CD4-positive, alpha-beta T cell treated with Interferon alpha-2 for 1 hour (primary cell): ENCODE measurements around the gene CTNNA2.

Experiments used
- DNase-seq, 2 donors: peaks; one replicate each; pipeline ENCODE4 v3.0.0-alpha.2; 2020 to 2022

Gene CTNNA2

GRCh38 chr2:79940364-79940763, 427.5 kb downstream of the CTNNA2 start:
- no peak for DNase-seq

- no peak for DNase-seq
Measured at GRCh38 chr2:79941179-79941578, 428.3 kb downstream of the CTNNA2 start.

- no peak for DNase-seq
Measured at GRCh38 chr2:79944205-79944604, 431.4 kb downstream of the CTNNA2 start.

- DNase-seq: no peak
Measured at GRCh38 chr2:79945653-79946445, 433.0 kb downstream of the CTNNA2 start.

- DNase-seq: no peak
Measured at GRCh38 chr2:79947751-79948150, 434.9 kb downstream of the CTNNA2 start.

- DNase-seq: no peak
Measured at GRCh38 chr2:79950526-79950925, 437.7 kb downstream of the CTNNA2 start.

- DNase-seq: no peak
Measured at GRCh38 chr2:79952616-79953015, 439.8 kb downstream of the CTNNA2 start.

- DNase-seq: no peak
Measured at GRCh38 chr2:79960035-79960434, 447.2 kb downstream of the CTNNA2 start.

- no peak for DNase-seq
Measured at GRCh38 chr2:79960519-79960918, 447.7 kb downstream of the CTNNA2 start.

- DNase-seq: no peak
Measured at GRCh38 chr2:79964966-79965365, 452.1 kb downstream of the CTNNA2 start.

- DNase-seq: no peak
Measured at GRCh38 chr2:79966369-79966768, 453.5 kb downstream of the CTNNA2 start.

- no peak for DNase-seq
Measured at GRCh38 chr2:79966882-79967281, 454.0 kb downstream of the CTNNA2 start.

GRCh38 chr2:79971807-79972206, 459.0 kb downstream of the CTNNA2 start:
- DNase-seq: no peak

GRCh38 chr2:79972661-79973060, 459.8 kb downstream of the CTNNA2 start:
- DNase-seq: no peak

- DNase-seq: no peak
Measured at GRCh38 chr2:79975791-79976565, 463.1 kb downstream of the CTNNA2 start.

GRCh38 chr2:79977792-79978191, 464.9 kb downstream of the CTNNA2 start:
- no peak for DNase-seq

GRCh38 chr2:79980116-79980515, 467.3 kb downstream of the CTNNA2 start:
- no peak for DNase-seq

GRCh38 chr2:79980816-79981215, 468.0 kb downstream of the CTNNA2 start:
- DNase-seq: no peak

- DNase-seq: no peak
Measured at GRCh38 chr2:79981316-79981715, 468.5 kb downstream of the CTNNA2 start.

- DNase-seq: no peak
Measured at GRCh38 chr2:79982445-79982844, 469.6 kb downstream of the CTNNA2 start.

GRCh38 chr2:79984476-79984875, 471.6 kb downstream of the CTNNA2 start:
- DNase-seq: no peak

GRCh38 chr2:79985145-79985544, 472.3 kb downstream of the CTNNA2 start:
- DNase-seq: no peak

GRCh38 chr2:79985571-79985970, 472.7 kb downstream of the CTNNA2 start:
- no peak for DNase-seq

GRCh38 chr2:79993144-79993543, 480.3 kb downstream of the CTNNA2 start:
- DNase-seq: no peak
